ENCODE data around the gene NRL.

The NRL gene

DNA sequence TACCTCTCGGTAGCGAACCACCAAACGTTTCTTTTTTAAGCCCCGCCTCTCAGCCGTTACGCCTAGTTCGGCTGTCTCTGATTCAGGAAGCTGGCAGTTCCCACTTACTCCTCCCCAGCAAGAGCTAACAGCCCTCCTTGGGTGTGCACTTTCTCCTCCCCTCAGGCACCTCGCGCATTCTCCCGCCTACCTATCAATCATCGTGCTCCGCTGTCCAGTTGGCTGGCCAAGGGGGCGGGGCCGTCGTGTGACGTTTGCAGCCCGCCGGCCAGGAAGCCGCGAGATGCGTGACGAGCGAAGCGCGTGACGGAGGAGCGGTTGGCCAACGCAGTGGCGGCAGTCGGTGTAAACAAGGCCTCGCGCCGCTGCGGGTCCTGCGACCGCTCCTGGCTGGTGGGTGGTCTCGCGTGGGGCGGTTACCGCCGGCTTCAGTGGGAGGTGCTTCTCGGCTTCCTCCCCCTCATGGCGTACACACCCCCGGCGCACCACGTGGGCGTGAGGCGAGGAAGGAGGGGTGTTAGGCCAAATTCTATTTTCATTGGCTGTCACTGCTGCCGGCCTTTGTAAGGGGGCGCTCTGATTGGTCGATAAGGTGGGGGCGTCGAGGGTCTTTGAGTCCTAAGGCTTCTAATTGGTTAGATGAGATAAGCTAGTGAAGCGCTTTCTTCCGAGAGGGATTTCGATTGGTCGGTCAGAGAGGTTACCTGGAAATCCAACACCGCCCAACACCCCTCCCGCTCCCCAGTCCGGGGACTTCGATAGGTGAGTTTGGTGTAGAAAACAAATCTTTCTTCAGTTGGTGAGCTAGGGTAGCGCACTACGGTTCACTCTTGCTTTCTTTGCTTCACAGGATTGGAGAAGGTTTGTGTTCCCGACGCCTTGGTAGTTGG is at the start of gene NRL, which contains the start of gene DCAF11:
TSS of gene NRL (minus strand) at position 418 of the 890 bp plus-strand sequence. CDS start 32,101 bp downstream, outside the sequence.
TSS of gene DCAF11 (plus strand) at position 246 of the 890 bp plus-strand sequence. CDS start 818 bp downstream, outside the sequence.
- DNase-seq: peak; percentile 100

DNA sequence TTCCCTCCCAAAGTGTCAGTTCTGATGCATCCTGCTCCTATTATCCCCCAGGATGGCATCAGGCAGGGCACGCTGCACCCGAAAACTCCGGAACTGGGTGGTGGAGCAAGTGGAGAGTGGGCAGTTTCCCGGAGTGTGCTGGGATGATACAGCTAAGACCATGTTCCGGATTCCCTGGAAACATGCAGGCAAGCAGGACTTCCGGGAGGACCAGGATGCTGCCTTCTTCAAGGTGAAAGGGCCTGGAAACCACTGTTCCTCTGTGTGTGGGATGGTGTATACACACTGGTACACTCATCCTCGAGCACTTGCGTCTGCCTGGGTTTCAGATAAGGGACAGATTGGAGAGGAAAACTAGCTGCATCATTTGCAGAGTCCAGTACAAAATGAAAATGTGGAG is 47.3 kb upstream of the NRL start:
- DNase-seq: no peak

DNA sequence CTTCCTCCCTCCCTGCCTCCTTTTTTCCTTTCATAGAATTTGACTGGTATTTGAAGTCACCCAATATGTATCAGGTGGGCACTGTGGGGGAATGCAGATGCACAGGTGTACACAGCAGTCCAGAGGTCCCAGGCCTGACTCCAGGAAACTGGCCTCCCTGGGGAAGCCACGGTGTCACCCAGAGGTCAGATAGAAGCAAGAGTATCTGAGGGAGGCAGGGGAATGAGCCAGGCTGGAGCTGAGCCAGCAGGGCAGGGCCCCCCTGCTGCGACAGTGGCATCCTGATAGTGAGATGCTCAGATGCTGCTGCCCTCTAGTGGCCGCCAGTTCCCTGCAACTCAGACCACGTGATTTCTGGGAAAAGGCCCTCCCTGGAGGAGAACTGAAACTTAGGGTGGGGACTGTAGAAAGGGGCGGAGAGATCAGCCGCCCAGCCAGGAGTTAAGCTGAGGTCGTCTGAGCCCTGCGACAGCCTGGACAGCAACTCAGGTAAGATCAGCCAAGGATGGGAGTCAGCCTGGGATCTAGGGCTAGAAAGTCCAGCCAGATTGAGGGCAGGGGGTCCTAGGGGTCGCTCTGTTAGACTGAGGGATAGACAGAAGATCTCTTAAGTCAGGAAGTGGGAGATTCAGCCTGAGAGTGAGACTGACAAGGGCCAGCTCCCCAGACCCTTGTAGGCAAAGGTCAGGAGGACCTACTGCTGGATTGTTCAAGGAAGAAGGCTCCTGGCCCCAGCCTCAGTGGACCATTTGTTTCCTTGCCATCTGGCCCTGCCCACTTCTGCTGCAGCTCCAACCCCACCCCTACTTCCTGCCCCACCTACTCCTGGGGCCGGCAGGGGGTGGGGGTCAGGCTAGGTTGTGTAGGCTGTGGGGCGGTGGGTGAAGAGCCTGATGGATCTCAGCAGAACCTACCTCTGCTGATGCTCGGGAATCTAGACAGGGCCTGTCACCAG is 46.4 kb upstream of the NRL start, which contains the start of gene IRF9:
TSS of gene IRF9 (plus strand) at position 416 of the 955 bp plus-strand sequence. CDS start 880 bp downstream, outside the sequence.
- peak; percentile 96 to 99 for DNase-seq

DNA sequence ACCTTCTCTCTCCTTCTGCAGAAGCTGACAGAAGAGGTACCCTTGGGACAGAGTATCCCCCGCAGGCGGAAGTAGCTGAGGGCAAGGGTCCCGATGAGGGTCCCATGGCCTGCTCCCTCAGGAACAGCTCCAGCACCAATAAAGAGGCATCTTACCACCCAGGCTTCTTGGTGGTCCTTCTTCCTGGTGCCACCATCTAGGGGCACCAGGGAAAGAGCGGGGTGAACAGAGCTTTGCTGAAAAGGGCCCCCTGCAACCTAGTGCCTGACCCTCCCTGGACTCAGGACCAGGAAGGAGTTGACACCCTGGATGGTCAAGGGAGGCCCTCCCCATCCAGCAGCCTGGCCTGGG is 45.7 kb upstream of the NRL start:
- DNase-seq: no peak

DNA sequence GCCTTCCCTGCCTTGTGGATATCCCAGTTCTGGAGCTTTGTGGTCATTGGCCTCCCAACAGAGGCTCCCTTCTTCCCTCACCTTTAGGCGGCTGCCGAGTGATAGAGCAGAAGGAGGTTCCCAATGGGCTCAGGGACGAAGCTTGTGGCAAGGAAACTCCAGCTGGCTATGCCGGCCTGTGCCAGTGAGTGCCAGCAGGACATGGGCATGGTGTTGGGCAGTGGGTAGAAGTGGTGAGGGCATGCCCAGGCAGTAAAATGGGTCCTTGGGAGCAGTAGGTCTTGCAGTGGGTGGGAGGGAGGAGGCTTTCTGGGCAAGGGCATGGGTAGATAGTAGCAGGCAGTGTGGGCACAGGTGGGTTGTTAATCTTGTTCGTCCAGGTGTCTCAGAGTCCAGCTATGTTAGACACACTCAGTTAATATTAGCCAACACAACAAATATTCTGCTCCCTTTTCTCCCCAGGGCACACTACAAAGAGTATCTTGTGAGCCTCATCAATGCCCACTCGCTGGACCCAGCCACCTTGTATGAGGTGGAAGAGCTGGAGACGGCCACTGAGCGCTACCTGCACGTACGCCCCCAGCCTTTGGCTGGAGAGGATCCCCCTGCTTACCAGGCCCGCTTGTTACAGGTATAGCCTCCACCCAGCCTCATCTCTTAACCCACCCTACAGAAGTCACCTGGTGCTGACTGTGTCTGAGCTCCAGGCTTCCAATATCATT is 45.2 kb upstream of the NRL start:
- no peak for DNase-seq

DNA sequence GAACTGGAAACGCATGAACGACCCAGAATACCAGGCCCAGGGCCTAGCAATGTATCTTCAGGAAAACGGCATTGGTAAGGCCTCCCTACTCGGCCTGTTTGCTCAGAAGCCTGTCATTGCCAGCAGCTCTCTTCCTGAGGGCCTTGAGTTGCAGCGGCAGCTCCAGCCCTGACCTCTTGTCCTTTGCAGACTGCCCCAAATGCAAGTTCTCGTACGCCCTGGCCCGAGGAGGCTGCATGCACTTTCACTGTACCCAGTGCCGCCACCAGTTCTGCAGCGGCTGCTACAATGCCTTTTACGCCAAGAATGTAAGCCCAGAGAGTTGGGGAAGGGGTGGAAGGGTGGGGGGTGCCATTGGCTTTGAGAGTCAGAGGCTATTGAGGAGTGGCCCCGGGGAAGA is 42.6 kb upstream of the NRL start:
- DNase-seq: no peak

DNA sequence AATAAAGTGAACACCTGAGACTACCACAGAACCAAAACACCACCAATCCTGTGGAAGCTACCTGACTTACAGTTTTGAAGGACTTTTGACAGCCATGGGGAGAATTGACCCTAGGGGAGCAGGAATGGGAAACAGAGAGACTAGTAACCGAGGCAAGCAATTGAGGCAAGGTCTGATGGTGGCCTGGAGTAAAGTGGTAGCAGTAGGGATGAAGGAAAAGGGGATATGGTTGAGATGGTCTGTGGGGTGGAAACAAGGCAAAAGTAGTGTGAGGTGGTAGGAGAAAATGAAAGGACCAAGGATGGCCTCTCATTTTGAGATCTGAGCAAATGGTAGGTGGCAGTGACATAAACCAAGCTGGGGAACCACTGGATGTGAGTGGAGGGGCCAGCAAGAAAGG is 42.1 kb upstream of the NRL start:
- no peak for DNase-seq

DNA sequence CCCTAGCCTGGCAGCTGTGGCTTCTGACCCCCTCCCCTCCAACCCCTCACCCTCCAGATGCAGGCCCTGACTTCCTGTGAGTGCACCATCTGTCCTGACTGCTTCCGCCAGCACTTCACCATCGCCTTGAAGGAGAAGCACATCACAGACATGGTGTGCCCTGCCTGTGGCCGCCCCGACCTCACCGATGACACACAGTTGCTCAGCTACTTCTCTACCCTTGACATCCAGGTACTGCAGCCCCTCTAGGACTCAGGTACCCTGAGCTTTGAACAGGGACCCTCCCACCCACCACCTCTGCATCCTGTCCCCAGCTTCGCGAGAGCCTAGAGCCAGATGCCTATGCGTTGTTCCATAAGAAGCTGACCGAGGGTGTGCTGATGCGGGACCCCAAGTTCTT is 40.4 kb upstream of the NRL start:
- no peak for DNase-seq

DNA sequence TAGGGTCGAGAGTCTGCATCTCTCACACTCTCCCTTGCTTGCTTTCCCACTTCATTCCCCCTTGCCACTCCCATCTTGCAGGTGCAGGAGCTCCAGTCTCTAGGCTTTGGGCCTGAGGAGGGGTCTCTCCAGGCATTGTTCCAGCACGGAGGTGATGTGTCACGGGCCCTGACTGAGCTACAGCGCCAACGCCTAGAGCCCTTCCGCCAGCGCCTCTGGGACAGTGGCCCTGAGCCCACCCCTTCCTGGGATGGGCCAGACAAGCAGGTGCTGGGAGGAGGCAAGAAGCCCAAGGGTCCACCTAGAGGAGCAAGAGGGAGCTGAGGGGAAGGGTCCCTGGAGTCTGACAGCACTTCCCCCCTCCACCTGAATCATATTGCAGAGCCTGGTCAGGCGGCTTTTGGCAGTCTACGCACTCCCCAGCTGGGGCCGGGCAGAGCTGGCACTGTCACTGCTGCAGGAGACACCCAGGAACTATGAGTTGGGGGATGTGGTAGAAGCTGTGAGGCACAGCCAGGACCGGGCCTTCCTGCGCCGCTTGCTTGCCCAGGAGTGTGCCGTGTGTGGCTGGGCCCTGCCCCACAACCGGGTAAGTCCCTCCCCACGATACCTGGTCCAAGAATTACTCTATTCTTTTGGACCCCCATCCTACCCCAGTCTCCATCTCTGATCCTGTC is 36.8 kb upstream of the NRL start:
- no peak for DNase-seq

DNA sequence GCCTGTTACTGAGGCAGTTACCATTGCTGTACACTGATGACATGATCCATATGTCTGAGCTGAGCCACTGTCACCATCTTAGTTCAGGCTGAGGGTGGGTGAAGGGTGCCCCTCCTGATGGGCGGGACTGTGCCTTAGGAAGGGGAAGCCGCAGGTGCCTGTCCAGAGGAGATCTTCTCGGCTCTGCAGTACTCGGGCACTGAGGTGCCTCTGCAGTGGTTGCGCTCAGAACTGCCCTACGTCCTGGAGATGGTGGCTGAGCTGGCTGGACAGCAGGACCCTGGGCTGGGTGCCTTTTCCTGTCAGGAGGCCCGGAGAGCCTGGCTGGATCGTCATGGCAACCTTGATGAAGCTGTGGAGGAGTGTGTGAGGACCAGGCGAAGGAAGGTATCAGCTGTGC is 36.2 kb upstream of the NRL start:
- DNase-seq: no peak

DNA sequence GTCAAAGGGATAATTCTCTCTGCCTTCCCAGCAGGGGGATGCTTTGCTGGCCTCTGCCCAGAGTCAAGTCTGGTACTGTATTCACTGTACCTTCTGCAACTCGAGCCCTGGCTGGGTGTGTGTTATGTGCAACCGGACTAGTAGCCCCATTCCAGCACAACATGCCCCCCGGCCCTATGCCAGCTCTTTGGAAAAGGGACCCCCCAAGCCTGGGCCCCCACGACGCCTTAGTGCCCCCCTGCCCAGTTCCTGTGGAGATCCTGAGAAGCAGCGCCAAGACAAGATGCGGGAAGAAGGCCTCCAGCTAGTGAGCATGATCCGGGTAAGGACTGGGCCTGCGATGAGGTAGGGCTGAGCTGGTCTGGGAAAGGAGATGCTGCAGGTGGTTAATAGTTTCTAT is 35.8 kb upstream of the NRL start:
- no peak for DNase-seq

DNA sequence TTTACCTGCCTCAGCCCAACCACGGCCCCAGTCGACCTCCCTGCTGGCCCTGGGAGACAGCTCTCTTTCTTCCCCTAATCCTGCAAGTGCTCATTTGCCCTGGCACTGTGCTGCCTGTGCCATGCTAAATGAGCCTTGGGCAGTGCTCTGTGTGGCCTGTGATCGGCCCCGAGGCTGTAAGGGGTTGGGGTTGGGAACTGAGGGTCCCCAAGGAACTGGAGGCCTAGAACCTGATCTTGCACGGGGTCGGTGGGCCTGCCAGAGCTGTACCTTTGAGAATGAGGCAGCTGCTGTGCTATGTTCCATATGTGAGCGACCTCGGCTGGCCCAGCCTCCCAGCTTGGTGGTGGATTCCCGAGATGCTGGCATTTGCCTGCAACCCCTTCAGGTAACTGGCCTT is 35.3 kb upstream of the NRL start:
- DNase-seq: no peak

DNA sequence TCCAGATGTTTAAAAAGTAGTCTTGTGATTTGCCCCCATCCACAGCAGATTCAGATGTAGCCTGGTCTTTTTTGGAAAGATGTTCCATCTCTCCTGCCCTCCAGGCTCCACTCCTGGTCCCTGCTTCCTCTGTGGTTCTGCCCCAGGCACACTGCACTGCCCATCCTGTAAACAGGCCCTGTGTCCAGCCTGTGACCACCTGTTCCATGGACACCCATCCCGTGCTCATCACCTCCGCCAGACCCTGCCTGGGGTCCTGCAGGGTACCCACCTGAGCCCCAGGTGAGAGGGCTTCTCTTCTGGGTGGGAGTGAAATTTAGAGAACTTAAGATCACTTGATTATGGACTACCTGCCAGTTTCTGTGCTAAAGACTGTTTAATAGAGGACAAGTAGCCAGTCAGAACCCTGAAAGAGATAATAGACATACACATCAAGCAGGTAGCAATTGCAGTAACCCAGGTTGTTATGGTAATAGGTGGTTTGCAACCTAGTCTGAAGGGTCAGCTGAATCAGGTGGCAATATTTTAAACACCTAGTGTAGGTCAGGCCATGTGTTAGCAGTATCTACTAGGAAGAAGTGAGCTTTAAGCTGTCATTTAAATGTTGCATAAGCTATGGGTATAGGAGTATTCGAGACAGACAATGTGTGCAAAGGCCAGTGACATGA is 34.7 kb upstream of the NRL start:
- DNase-seq: no peak

DNA sequence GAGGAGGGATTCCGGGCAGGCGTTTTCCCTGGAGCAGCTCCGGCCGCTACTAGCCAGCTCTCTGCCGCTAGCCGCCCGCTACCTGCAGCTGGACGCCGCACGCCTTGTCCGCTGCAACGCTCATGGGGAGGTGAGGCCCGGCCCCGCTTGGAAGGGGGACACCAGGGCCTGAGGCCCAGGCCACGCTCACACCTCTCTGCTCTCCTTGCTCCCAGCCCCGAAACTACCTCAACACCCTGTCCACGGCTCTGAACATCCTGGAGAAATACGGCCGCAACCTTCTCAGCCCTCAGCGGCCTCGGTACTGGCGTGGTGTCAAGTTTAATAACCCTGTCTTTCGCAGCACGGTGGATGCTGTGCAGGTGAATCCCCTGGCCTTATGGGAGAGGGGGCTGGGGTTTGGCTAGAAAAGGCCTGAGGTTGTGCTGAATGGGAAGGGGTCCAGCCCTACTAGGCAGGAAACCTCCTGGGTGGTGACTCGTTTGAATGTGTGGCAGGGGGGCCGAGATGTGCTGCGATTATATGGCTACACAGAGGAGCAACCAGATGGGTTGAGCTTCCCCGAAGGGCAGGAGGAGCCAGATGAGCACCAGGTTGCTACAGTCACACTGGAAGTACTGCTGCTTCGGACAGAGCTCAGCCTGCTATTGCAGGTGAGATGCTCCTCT is 33.1 kb upstream of the NRL start:
- DNase-seq: no peak

DNA sequence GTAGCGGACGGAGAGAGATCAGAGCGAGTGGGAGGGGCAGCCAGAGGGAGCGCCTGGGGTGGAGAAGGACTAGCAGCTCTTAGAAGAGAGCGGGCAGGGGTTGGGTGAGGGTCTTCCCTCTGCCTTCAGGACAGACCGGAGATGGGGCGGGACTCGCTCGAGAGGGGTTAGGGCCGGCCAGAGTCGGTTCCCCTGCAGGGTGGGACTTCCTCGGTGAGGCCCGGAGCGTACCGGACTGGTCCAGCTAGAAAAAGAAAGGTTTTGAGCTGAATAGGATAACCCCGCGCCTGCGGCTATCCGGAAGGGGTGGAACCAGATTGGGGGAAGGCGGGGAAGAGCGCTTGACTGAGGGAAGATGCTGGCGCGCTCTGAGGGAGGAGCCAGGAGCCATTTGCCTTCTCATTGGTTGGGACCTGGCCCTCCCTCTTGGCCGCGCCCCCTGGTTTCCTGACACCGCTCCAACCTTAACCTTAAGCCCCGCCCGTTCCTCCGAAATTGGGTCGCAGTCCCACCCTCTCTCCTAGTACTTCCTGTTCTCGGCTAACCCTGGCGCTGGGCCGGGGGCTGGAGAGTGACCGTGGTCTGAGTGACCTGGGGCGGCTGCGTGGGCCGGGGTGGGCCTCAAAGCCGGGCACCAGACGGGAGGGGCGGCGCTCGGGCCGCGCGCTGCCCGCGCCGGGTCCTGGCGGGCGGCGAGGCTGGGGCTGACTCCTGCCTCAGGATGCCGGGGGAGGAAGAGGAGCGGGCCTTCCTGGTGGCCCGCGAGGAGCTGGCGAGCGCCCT is 32.4 kb upstream of the NRL start, which contains the start of gene RNF31:
TSS of gene RNF31 (plus strand) at position 521 of the 783 bp plus-strand sequence. CDS start at position 722, 201 bp downstream.
- peak; percentile 97 to 98 for DNase-seq

DNA sequence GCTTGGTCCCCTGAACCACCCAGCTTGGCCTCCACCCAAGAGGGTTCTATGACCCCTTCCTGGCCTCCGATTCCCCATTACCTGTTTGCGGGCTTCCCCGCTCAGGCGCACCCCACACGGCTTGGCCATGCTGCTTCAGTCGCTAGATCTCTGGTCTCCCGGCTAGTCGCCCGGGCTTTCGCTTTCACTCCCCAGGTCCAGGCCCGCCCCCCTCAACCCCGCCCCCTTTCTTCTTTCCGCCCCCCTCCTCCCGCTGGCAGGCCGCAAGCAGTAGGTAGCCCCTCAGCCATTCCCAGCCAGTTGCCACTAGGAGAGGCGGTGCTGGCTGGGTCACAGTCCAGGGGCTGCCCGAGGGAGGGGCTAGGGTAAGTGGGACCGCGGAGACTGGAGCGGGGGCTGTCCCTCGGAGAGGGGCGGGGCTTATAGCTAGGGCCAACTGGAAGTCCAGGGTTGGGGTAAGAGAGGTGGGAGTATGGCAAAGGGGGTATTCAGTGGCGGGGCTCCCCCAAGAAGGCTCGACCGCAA is 31.8 kb upstream of the NRL start, which contains the start of gene PSME2:
TSS of gene PSME2 (minus strand) at position 158 of the 525 bp plus-strand sequence. CDS start at position 129, 29 bp downstream.
- peak; percentile 91 to 92 for DNase-seq

DNA sequence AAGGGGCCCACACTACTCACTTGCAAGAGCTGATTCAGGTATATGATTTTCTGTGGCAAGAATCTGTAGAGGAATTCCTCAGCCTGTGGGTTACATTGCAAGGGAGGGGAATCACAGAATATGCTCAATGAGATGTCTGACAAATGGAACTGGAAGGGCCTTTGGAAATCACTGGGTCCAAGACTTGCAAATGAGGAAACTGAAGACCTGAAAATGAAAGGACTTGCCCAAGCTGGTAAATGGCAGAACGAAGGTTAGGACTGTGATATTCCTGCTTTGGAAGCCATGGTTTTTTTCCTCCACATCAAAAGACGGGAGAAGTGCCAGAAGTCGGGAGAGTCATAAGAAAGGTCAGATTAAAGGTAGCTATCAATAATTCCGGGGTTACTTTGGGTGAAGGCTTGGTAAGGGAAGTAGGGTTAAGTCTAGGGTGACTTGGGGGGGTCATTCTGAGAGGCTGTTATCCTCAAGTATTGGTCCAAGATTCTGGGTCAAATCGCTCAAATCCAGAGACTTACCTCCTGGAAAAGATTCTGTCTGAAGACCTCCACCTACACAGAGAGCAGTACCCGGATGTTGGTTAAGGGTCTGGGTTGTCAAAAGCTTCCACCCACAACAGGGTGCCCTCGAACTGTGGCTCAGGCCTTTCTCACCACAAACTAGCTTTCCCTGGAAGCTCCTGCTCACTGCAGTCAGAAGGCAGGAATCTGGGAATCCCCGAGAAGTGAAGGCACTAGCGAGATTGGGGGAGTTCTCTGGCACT is 31.1 kb upstream of the NRL start:
- no peak for DNase-seq

DNA sequence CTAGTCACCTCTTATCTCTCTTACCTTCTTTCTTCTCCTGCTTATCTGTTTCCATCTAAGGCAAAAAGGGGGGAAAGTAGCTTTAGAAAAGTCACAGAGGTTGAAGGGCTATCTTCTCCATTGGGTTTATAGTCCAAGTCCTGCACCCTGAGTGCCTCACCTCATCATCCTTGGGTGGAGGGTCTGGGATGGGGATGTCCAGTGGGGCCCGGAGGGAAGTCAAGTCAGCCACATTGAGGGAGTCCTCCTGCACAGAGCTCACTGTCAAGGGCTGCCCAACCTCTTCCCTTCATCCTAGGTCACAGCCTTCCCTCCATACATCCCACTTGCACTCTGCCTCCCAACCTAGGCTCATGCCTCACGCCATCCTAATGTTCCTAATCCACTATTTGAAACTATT is 30.5 kb upstream of the NRL start:
- no peak for DNase-seq

DNA sequence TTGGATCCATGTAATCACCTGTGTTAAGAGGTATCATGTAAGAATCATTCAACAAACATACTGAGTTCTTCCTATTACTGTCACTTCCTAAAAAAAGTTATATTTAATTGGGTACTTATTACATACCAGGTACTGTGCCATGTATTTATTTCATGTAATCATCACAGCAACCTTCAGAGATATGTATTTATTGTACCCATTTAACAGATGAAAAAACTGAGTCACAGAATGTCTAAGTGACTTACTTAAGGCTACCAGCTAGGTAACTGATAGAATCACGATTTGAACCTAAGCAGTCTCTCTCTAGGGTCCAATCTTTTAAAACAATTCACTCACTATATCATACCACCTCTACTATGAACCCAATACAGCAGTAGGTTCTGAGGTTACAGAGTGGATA is 29.7 kb upstream of the NRL start:
- DNase-seq: no peak

All from CD4-positive, alpha-beta T cell treated with Interferon alpha-2 for 1 hour (primary cell).